ENCODE results near the gene DOK3.
A peak's percentile ranks its signal among the peaks of the same experiment; 100 is the strongest.
"Not testable (repeated sequence)": the region's sequence is repeated elsewhere in the genome, so short reads cannot be mapped to it uniquely, and the experiment has no call there.

The DOK3 gene

DNA sequence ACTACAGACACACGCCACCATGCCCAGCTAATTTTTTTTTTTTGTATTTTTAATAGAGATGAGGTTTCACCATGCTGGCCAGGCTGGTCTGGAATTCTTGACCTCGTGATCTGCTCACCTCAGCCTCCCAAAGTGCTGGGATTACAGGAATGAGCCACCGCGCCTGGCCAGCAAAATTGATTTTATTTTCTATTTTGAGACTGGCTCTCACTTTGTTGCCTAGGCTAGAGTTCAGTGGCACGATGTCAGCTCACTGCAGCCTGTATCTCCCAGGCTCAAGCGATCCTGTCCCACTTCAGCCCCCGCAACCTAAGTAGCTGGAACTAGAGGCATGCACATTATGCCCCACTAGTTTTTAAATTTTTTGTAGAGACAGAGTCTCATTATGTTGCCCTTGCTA is 24.8 kb upstream of the DOK3 start:
- DNase-seq (ENCODE audit: low read depth in 3 of 3), result not testable (repeated sequence)

DNA sequence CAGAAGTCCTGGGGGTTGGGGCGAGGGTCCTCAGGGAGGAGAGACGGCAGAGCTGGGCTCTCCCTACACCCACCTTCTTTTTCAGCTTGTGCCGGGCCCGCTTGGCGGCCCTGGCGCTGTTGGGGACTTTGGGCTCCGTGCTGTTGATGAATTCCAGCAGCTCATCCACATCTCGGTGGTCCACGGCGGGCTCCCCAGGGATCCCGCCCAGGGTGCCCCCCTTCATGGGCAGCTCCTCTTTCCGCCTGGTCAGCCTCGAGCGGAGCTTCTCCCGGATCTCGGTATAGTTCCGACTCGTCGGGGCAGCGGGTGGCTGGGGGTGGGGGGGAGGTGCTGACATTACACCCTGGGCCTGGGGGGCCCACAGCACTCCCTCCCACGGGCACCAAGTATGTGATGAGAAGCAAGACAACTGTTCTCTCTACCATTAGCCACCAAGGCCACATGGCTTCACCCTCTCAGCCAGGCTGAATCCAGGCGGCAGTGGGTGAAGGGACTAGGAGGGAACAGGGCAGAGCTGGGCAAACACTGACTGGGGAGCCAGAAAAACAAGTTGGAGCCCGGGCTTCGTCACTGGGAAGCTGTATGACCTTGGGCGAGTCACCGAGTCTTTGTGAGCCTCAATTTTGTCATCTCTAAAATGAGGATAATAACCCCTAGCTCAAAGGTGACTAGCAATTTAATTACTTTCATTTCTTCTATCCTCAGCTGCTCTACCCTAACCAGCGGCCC is 21.7 kb upstream of the DOK3 start:
- DNase-seq (ENCODE audit: low read depth in 3 of 3), result no peak

DNA sequence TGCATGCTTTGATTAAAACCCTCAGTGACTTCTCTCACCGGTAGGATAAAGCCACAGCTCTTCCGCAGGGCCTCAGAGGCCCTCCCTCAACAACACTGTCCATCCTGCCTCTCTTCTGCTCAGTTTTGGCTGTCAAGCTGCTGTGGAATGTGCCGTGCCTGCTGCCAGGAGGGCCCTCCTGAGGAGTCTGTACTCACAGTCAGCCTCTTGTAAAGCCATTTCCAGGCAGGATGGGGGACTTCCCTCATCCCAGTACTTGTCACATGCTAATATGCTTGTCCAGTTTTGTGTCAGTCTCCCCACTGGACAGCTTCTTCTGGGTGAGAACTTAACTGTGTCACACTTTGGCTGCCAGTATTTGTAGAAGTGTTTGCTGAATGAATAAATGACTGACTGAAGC is 21.0 kb upstream of the DOK3 start:
- no peak for DNase-seq (ENCODE audit: low read depth in 3 of 3)

DNA sequence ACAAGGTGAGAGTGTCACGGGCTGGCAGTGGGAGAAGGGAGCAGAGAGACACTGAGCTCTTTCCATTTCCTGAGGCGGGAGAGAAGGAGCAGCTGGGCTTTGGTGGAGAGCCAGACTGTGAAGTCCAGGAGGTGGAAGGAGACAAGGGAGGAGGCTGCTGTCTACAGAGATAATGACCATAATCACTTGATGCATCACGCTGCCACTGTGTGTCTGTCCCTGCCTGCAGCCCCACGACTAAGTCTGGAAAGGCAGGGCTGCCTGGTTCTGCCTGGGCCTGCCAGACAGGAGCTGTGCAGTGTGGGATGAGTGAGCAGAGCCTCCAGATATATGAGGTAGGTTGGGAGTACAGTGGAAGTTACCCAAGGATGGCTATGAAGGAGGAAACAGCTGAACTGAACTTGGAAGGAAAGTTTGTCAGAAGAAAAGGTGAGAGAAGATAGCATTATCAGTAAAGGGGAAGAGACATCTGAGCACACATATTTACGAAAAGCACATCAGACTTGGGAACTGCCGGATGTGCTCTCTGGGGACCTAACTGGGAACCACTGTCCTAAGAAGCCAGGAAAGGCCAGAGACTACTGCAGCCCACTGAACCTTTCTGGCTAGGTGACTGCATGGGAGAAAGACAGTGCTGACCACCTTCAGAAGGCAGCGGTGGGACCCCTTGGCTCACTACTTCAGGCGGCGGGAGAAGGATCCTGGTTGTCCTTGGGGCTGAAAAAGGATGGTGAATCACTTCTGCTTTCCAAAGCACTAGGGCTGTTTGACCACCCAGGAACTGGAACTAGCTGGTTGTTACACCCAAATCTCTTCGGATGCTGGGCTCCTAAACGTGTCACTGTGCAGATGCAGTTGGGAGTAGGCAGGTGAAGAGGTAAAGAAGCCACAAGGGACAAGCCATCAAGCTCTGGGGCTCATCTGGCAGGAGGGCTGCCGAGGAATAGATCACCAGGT is 19.9 kb upstream of the DOK3 start:
- DNase-seq (ENCODE audit: low read depth in 3 of 3), result no peak

DNA sequence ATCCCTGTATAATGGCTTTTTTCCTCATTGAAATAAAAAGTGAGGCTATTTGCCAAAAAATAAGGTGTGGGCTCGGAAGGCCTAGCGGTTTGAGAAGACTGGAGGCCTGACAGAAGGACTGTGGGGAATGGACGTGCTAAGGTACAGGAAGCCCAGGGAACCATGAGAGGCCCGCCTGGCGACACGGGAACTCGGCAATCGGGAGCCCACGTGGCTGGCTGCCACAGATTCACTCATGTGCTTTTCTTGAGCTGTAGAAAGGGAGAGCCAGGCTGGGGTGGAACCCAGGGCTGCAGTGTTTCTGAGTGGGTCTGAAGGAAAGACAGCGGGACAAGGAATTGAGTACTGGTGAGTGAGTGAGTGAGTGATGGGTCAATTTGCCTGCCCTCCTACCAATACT is 19.0 kb upstream of the DOK3 start:
- DNase-seq (ENCODE audit: low read depth in 3 of 3), result no peak

DNA sequence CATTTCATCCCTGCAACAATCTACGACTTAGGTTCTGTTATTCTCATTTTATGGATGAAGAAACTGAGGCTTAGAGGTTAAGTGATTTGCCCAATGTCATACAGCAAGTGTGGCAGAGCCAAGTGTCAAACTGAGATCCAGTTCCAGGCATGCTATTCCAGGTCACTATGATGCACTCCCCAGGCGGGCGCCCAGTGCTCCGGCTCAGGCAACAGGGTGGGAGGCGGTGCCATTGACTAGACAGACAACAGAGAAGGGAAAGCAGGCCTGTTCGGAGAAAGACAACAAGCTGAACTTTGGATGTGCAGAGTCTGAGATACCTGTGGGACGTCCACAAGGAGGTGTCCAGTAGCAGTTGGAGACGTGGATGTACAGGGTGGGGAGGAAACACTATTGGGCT is 18.0 kb upstream of the DOK3 start:
- no peak for DNase-seq (ENCODE audit: low read depth in 3 of 3)

DNA sequence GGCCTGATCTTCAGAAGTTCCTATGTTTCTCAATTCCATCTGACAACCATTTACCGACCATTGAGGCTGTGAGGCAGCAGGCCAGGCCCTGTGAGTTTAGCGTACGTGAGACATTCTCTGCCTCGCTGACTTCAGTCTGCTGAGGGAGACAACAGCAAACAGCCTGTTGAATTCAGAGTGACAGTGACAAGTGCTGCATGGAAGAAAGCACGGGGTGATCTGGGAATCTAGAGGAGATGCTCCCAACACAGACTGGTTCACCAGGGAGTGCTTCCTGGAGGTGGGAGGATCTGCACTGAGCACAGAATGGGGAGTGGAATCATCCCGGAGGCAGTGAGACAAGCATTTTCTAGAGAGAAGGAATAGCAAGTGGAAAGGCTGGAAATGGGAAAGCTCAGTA is 17.2 kb upstream of the DOK3 start:
- DNase-seq (ENCODE audit: low read depth in 3 of 3), result no peak

DNA sequence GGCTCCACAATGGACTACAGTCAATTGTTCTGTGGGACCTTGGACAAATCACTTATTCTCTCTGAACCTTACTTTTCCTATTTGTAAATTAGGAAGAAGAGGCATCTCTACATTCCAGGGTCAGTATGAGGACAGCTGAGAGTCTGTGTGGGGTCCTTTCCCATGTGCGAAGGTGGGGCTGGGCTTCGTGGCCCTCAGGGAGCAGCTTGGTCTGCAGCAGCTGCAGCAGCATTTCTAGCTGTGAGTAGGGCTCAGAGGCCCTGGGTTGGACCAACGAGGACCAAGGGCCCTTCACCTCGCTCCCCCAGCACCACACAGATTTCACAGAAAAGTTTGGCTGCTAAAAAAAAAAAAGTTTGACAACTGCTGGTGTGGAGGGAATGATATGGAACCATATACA is 16.6 kb upstream of the DOK3 start:
- no peak for DNase-seq (ENCODE audit: low read depth in 3 of 3)

DNA sequence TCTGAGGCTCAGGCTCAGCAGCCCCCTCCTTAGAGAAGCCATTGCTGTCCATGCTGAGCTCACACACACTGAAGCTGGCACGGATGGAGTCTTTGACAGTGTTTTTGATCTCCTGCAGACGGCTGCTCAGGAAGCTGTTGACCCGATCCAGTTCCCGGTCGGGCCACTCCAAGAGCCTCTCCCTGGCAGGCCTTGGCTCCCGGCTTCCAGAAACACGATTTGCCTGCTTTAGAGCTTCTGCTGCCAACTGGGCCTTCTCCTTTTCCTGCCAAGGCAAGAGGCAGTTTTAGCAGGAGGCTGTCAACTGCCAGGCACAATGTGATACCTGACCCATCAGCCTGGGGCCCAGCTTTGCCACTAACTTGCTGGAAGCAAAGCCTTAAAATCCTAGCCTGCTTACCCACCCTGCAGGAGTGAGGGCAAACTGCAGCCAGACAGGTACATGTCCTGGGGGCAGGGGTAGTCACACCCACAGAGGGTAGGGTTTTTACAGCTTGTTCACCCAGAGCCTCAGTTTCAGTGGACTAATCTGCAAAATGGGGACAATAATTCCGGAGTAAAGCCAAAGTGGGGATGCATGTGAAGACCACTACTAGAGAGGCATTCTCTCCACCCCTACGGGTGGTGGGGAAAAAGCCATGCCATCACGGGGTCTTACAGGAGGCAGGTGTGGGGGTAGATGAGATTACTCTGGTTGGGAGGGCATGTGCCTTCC is 15.5 kb upstream of the DOK3 start:
- DNase-seq (ENCODE audit: low read depth in 3 of 3), result no peak

DNA sequence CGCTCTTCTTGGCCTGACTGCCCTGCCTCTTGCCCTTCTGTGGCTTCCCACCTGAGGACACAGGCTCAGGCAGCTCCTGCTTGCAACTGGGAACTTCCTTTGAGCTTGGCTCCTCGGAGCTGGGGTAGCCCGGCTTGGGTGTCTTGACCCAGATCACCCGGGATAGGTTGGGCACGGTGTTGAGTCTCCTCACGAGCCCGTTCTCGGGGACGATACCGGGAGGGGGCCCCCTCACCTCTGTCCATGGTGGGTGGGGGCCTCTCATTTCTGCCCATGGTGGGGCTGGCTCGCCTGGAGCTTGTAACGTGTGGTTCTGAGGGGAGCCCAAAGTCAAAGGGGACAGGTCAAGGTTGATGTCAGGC is 14.9 kb upstream of the DOK3 start:
- DNase-seq (ENCODE audit: low read depth in 3 of 3), result no peak

DNA sequence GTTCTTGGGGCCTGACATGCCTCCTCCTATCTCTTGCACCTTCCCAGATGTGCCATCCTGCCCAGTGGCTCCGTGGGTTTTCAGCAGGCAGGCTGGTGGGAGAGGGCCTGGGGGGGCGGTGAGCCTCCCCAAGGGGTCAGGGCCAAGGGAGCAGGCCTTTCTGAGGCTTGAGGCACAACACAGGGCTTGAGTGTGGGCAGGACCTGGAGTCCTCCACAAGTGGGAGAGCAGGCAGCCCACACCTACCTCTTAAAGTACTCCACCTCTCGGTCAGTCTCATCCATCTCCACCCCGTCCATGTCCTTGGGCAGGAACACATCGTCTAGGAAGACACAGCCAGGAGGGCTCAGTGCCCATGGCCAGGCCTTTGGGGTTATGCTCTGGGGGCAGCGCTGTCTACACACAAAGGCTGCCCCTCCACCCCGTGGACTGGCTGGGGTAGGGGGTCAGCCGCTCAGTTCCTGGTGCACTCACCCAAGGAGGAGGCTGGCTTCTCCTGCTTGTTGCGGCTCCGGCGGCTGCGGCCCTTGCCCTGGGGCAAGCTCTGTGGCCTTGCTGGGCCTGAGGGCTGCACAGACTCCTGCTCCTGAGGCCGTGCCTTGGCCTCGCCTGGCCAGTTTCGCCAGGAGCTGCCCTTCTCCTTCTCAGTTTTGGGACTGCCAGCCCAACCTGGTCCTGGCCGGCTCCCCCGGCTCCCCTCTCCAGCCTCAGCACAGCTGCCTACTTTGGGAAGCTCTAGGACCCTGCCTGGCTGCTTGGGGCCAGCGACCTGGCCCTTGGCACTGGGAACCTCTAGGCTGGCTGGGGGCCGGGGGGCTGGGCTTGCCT is 14.3 kb upstream of the DOK3 start:
- DNase-seq (ENCODE audit: low read depth in 3 of 3), result no peak

DNA sequence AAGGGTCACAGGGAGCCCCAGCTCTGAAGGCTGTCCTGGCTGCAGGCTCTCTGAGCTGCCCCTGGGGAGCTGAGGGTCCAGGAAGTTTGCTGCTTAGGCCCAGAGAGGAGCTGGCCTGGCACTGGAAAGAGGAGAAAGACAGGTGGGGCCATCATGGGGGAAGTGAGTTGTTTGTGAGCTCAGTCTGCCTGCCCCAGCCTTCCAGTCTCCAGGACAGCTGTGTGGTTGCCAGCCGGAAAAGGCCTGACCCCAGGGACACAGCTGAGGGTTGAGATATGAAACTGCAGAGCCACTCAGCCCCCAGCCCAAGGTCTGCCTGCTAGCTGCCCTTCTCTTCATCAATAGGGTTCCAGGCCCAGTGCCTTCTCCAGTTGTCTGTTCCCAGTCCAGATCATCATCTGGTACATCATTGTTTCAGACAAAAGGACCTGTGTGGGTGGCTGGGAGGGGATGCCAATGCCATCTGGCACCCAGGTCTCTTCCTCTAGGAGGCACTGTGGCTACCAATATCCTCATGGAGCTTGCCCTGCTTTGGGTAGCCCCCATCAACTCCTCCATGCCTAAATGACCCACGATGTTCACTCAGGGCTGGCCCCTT is 11.4 kb upstream of the DOK3 start:
- DNase-seq (ENCODE audit: low read depth in 3 of 3), result no peak

DNA sequence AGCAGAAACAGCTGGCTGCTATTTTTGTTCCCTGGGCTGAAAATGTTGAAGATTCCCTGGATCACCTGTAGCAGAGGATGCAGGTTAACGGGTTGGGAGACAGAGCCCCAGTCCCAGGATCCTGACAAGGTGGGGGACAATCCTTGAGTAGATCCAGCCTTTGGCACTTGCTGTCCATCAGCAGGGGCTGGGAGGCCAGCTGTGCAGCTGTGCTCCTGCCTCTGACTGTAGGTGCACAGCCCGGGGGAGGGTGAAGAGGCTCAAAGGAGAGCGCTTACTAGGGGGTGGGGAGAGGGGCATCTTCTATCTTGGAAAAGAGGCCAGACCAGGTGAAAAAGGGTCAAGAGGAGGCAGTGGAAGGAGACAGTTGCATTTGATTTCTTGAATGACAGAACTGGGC is 10.6 kb upstream of the DOK3 start:
- no peak for DNase-seq (ENCODE audit: low read depth in 3 of 3)

DNA sequence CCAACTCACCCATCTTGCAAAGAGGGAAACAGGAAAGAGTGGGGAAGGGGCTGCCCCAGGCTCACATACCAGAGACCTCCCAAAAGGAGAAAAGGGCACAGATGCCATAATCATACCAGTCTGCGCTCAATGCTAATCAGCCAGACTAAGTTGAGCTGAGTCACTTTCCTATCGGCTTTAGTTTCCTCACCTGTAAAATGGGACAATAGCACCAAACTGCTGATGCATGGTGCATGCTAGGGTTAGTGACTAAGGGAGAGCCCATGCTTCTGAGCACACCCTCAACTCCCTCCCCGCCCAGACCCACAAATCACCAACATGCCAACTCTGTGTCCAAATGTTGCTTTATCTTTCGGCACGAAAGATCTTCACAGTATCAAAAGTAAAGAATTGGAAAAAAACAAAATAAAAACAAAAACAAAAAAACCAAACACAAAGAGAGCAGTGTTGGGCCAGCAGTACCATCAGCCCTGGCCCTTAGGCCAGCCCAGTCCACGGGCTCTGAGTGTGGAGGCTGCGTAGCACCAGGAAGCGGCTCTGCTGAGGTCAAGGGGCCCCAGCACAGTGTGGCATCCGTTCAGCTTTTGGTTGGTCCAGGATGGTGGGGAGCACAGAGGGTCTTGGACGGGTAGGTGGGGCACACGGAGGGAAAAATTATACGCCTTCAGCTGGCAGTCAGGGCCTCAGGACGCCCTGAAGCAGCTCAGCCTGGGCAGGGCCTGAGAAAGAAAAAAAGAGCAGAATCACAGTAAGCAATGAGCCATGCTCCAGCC is 10.0 kb upstream of the DOK3 start:
- no peak for DNase-seq (ENCODE audit: low read depth in 3 of 3)

DNA sequence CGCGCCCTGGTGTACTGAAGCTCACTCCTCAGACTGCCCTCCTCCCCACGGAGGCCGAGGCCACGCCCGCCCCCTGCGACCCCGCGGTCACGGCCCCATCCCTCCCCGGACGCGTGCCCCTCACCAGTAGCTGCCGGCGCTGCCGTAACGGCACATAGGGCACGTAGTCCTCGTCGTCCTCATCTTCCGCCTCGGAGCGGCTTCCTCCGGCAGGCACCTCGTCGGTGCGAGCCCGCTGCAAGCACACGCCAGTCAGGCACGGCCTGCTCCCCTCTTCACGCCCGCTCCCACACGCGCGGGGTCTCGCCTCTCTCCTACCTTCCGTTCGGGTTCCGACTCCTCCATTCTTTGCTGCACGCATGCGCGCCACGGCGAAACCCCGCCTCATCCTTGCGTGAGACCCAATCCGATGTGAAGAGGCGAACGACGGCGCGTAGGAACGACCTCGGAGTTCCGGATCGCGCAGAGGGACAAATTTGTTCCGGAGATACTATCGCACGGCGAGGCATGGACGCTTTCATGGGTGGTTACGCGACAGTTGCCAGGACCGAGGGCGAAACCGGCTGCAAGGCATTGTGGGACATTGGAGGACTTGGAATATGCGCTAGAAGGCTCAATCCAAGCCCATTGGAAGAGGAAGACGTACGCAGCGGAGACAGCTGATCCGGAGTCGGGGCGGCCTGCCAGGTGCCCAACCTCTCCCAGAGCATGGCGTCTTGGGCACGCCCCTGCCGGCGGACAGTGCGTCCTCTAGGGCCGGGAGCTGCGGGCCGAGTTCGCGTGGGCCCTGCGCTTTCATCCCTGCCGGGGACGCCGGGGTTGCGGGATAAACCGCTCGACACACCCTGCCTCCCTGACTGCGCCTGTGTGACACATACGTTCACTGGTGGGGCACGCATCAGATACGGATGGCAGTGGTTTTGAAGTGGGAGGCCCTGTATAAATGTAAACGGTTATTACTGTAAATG is 7.3 kb upstream of the DOK3 start, which contains the start of gene DDX41:
Gene DDX41 (minus strand): TSS at position 361 of the 968 bp plus-strand sequence. CDS start 16 bp downstream, at position 345.
- peak; percentile 89 to 95 (median 95) for DNase-seq (ENCODE audit: low read depth in 3 of 3)

DNA sequence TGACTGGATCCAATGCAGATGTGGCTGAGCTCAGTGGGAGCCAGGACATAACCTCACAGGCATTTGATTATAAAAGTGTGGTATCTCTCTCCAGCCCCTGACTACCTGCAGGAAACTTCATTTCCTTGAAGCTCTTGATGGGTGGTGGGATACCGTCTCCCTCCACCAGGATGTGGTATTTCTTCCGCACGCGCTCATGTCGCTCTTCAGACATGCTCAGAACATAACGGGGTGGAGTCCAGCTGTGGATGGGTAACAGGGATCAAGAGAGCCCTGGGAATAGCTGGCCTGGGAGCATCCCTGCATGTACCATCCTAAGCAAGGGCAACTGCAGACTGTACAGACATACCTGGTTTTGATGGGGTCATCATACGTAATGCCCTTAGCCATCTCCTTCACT is 6.0 kb upstream of the DOK3 start:
- DNase-seq (ENCODE audit: low read depth in 3 of 3), result no peak

DNA sequence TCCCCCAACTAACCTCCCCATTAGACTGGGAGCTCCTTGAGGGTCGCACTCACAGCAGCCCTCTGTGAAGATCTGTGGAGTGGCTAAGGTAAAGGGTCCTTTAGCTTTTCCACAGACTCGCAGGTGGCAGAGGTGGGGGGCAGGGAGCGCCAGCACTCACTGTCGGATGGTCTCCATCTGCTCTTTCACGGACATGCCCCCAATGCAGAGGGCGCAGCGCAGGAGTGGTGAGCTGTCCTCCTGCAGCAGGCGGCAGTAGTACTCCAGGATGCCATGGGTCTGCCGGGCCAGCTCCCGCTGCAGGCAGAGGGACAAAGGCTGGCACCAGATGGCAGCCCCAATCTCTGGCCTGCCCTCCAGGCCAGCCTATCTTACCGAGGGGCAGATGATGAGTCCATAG is 4.9 kb upstream of the DOK3 start:
- no peak for DNase-seq (ENCODE audit: low read depth in 3 of 3)

DNA sequence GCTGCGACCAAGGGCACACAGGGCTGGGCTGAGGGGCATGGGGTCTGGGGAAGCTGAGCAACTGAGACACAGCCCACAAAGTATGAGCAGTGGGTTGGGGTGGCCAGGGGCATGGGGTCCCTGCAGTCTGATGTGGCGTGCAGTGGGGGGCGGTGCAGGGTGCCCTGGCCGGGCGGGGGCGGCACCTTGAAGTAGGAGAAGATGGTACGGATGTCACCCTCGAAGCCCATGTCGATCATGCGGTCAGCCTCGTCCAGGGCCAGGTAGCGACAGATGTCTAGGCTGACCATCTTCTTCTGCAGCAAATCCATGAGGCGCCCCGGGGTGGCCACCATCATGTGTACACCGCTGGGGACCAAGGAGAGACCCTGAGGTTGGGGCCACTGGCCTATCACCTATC is 3.9 kb upstream of the DOK3 start:
- no peak for DNase-seq (ENCODE audit: low read depth in 3 of 3)

DNA sequence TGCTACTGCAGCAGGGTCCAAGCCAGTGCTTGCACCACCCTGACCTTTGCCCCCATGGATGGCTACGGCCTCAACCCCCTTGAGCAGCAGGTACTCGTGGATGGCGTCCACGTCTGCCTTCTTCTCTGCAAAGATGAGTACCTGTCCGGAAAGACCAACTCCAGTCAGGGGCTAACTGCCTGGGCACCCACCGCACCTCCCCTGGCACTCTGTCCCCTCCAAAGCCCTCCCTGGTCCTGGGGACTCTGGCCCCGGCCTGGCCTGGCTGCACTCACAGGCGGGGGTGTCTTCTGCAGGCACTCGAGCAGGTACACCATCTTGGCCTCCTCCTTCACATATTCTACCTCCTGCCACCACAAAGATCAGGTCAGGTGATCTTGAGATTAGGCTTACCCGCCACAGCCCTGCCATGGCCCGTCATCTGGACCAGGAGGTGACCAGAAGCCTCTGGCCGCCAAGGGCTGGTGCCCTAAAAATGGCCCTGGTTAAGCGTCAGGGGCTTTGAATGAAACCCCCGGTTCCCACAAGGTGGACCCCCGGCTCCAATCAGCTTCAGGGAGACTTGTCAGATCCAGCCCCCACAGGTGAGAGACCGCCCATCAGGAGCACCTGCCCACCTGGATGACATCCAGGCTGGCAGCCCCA is 3.2 kb upstream of the DOK3 start:
- no peak for DNase-seq (ENCODE audit: low read depth in 3 of 3)
